ENCODE results near the gene KCNK7. TPM values are rescaled to one million over a fixed set of nuclear protein-coding genes. Genes with fewer than 3 reads are reported as not detected.

KCNK7 gene
- total RNA-seq, 1 experiment from 2014 or later = 0.61 TPM

DNA sequence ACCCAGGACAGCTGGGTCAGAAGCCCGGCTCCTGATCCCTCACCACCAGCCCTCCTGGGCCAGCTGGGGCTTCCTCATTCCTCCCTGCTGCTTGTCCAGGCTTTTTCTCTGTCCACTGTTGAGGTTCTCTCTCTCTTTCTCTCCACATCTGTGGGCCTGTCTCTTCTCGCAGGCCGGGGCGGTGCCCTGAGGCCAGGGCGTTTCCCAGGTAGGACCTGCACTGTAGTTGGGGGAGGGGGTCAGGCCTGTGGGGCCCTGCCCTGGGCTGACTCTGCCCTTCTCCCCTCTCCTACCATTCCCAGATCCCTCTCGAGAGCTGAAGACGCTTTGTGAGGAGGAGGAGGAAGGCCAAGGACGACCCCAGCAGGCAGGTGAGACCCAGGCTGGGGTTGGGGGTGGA lies 14.8 kb downstream of the KCNK7 start:
- no peak overlapping the region for H2AFZ ChIP-seq (ENCODE audit: low read depth, low read length, poor library complexity, severe bottlenecking)
- no peak overlapping the region for H3K4me3 ChIP-seq (replicated peaks in 1 of 2; ENCODE audit: low read depth in 1 of 2, low read length in 2 of 2)
- H3K9me2 ChIP-seq (ENCODE audit: insufficient read depth) = no peaks in the 10 kb centered on the region
- no peak overlapping the region for H3K4me2 ChIP-seq (ENCODE audit: low read length)
- no TSS peak for BruUV-seq (replicated peaks)
- H3K9ac ChIP-seq (ENCODE audit: low read length) = no peak overlapping the region
- H3K27me3 ChIP-seq (ENCODE audit: insufficient read depth, low read length) = no peaks in the 10 kb centered on the region
- ChIA-PET RAD21 (ENCODE audit: low non-redundant PET in 1 of 2, low total read pairs in 2 of 2, uncharacterized antibody in 2 of 2, unreplicated experiment in 2 of 2) (no interaction called here), CTCF (no interaction called here), POLR2A (no interaction called here)
- H3K36me3 ChIP-seq (ENCODE audit: control insufficient read depth in 1 of 2, insufficient read depth in 2 of 2, low read length in 2 of 2) = peaks cover 2 to 4% of the 10 kb centered on the region in 2 experiments; a peak in 2 of 4 replicates
- no peak overlapping the region for H3K27ac ChIP-seq (ENCODE audit: low read depth, low read length)
- H3K9me3 ChIP-seq (ENCODE audit: control insufficient read depth in 1 of 2, insufficient read depth in 1 of 2, low read depth in 1 of 2, low read length in 2 of 2) = no peaks in the 10 kb centered on the region
- DNase-seq (ENCODE audit: low read depth, low spot score) (no peak), ATAC-seq (no peak)
- no peaks in the 10 kb centered on the region for H4K20me1 ChIP-seq (ENCODE audit: insufficient read depth)
- no peak for TF ChIP-seq CBX3 (IDR thresholded peaks at IDR 0.05; ENCODE audit: low read depth)
- no peak for TF ChIP-seq CEBPB (IDR thresholded peaks at IDR 0.05; ENCODE audit: low read depth)
- TF ChIP-seq RAD21 (IDR thresholded peaks at IDR 0.05; ENCODE audit: low read depth) = no peak
- no peak for TF ChIP-seq FOSL1 (IDR thresholded peaks at IDR 0.05; ENCODE audit: low read depth)
- TF ChIP-seq, protein P1, sequence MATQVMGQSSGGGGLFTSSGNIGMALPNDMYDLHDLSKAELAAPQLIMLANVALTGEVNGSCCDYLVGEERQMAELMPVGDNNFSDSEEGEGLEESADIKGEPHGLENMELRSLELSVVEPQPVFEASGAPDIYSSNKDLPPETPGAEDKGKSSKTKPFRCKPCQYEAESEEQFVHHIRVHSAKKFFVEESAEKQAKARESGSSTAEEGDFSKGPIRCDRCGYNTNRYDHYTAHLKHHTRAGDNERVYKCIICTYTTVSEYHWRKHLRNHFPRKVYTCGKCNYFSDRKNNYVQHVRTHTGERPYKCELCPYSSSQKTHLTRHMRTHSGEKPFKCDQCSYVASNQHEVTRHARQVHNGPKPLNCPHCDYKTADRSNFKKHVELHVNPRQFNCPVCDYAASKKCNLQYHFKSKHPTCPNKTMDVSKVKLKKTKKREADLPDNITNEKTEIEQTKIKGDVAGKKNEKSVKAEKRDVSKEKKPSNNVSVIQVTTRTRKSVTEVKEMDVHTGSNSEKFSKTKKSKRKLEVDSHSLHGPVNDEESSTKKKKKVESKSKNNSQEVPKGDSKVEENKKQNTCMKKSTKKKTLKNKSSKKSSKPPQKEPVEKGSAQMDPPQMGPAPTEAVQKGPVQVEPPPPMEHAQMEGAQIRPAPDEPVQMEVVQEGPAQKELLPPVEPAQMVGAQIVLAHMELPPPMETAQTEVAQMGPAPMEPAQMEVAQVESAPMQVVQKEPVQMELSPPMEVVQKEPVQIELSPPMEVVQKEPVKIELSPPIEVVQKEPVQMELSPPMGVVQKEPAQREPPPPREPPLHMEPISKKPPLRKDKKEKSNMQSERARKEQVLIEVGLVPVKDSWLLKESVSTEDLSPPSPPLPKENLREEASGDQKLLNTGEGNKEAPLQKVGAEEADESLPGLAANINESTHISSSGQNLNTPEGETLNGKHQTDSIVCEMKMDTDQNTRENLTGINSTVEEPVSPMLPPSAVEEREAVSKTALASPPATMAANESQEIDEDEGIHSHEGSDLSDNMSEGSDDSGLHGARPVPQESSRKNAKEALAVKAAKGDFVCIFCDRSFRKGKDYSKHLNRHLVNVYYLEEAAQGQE (IDR thresholded peaks at IDR 0.05; ENCODE audit: low read depth) = no peak
- TF ChIP-seq TCF7L2 (IDR thresholded peaks at IDR 0.05; ENCODE audit: borderline replicate concordance, extremely low read depth, insufficient read depth, insufficient read length) = no peak
- TF ChIP-seq, protein P2, sequence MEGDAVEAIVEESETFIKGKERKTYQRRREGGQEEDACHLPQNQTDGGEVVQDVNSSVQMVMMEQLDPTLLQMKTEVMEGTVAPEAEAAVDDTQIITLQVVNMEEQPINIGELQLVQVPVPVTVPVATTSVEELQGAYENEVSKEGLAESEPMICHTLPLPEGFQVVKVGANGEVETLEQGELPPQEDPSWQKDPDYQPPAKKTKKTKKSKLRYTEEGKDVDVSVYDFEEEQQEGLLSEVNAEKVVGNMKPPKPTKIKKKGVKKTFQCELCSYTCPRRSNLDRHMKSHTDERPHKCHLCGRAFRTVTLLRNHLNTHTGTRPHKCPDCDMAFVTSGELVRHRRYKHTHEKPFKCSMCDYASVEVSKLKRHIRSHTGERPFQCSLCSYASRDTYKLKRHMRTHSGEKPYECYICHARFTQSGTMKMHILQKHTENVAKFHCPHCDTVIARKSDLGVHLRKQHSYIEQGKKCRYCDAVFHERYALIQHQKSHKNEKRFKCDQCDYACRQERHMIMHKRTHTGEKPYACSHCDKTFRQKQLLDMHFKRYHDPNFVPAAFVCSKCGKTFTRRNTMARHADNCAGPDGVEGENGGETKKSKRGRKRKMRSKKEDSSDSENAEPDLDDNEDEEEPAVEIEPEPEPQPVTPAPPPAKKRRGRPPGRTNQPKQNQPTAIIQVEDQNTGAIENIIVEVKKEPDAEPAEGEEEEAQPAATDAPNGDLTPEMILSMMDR (IDR thresholded peaks at IDR 0.05 in 2 of 3, conservative IDR thresholded peaks at IDR 0.05 in 1 of 3; ENCODE audit: borderline replicate concordance in 1 of 3, insufficient read depth in 1 of 3, low read depth in 2 of 3, low read length in 2 of 3) = no peak
- no peak for TF ChIP-seq YY1 (IDR thresholded peaks at IDR 0.05; ENCODE audit: extremely low read depth, insufficient replicate concordance, low read depth, low read length)
- TF ChIP-seq SRF (IDR thresholded peaks at IDR 0.05; ENCODE audit: low read depth) = no peak
- TF ChIP-seq, protein P3, sequence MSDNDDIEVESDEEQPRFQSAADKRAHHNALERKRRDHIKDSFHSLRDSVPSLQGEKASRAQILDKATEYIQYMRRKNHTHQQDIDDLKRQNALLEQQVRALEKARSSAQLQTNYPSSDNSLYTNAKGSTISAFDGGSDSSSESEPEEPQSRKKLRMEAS (IDR thresholded peaks at IDR 0.05) = no peak
- TF ChIP-seq, protein P4, sequence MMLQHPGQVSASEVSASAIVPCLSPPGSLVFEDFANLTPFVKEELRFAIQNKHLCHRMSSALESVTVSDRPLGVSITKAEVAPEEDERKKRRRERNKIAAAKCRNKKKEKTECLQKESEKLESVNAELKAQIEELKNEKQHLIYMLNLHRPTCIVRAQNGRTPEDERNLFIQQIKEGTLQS (IDR thresholded peaks at IDR 0.05) = no peak
- no peak for TF ChIP-seq SP1 (IDR thresholded peaks at IDR 0.05; ENCODE audit: low read depth)
- TF ChIP-seq EGR1 (IDR thresholded peaks at IDR 0.05; ENCODE audit: low read depth) = no peak
- no peak for TF ChIP-seq ZNF274 (IDR thresholded peaks at IDR 0.05; ENCODE audit: low read depth, low read length)
- no peak for TF ChIP-seq SIN3A (IDR thresholded peaks at IDR 0.05; ENCODE audit: low read depth)
- H3K4me1 ChIP-seq (ENCODE audit: control insufficient read depth in 1 of 2, insufficient read depth in 2 of 2, low read length in 2 of 2) = peaks cover 18 to 20% of the 10 kb centered on the region in 2 experiments
- intact Hi-C loops (cut with micrococcal nuclease) = no loop called here
- H3K79me2 ChIP-seq (ENCODE audit: insufficient read depth, low read length) = peaks cover 19% of the 10 kb centered on the region; the same call in 1 of the 2 replicates
